HL-60 (cell line): Measurements from ENCODE around the gene ANAPC2.

Experiments used
- DNase-seq, 2 experiments: peaks; one replicate each; pipeline ENCODE4 v3.0.0-alpha.2; 2010 to 2020; ENCODE audit warnings: low read depth in 1 of 2, low spot score in 1 of 2
- H3K27ac ChIP-seq: fragments of 250-450 bp; sonication (Bioruptor Pico); replicated peaks from 2 replicates; pipeline ENCODE4 v1.5.1; 2020; ENCODE audit warnings: mild to moderate bottlenecking, moderate library complexity
- H3K27me3 ChIP-seq: fragments of 250-450 bp; sonication (Bioruptor Pico); 2 replicates; pipeline ENCODE4 v1.5.1; 2021; ENCODE audit warnings: mild to moderate bottlenecking, moderate library complexity; ENCODE audit not compliant: insufficient read depth, poor library complexity, severe bottlenecking
- H3K4me3 ChIP-seq: replicated peaks from 2 replicates; pipeline ENCODE4 v1.5.1; 2011; ENCODE audit warnings: mild to moderate bottlenecking, control low read depth, low read length; ENCODE audit not compliant: insufficient read depth
- CTCF ChIP-seq: IDR thresholded peaks from one replicate; pipeline ENCODE4 v1.5.1; 2011; ENCODE audit warnings: low read length, control low read depth, inconsistent platforms; ENCODE audit not compliant: insufficient read depth
- GABPA ChIP-seq: IDR thresholded peaks from 2 replicates; pipeline ENCODE4 v1.6.1; 2012; ENCODE audit warnings: low read depth
- POLR2AphosphoS5 ChIP-seq: IDR thresholded peaks from 2 replicates; pipeline ENCODE4 v1.6.1; 2012; ENCODE audit warnings: low read depth
- SPI1 ChIP-seq: IDR thresholded peaks from 2 replicates; pipeline ENCODE4 v1.6.1; 2012; ENCODE audit warnings: low read depth, mild to moderate bottlenecking, borderline replicate concordance
- TF ChIP-seq, protein P1 (sequence below): IDR thresholded peaks from 2 replicates; pipeline ENCODE4 v1.6.1; 2012; ENCODE audit warnings: low read depth; ENCODE audit not compliant: insufficient replicate concordance

ANAPC2 gene

DNA sequence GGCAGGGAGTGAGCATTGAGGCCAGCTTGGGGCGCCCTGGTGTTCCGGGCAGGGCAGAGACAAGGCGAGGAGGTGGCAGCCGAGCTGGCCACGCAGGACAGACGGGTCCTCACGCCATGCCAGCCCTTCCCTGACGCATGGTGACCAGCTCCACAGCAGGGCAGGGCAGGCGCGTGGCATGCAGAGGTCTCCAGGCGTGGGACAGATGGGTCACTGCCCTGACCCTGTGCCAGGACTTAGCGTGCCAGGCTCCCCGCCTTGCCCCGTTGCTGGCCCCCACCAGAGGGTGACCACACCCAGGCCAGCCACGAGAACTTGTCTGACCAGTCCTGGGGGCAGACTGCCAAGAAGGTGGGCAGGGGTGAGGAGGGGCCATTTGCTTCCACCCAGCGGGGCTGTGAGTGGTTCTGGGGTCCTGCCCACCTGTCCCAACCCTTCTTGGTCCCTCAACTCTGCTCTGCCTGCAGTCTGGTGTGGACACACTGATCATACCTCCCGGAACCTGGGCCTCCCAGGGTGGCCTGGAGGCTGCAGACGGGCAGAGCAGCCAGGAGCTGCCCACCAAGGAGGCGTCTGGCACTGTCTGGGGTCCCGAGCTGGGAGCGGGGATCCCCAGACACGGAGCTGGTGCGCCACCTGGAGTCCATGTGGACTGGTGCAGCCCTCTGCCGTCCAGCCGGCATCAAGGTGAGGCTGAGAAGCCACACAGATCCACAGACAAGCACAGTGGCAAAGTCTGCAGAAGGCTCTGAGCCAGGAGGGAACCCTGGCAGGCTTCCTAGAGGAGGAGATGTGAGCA is 38.9 kb upstream of the ANAPC2 start, which contains the start of gene RNF224:
Gene RNF224 (plus strand): TSS at position 449 of the 799 bp plus-strand sequence. CDS start 834 bp downstream, outside the sequence.
- Histone ChIP-seq H3K27ac (no peak within 1 kb of the TSS), H3K27me3 (no peaks in the 10 kb centered on the region), H3K4me3 (no peak within 1 kb of the TSS)
- DNase-seq: peak; percentile 60 to 82
- peak; percentile 95 for TF ChIP-seq CTCF
- TF ChIP-seq SPI1: no peak

DNA sequence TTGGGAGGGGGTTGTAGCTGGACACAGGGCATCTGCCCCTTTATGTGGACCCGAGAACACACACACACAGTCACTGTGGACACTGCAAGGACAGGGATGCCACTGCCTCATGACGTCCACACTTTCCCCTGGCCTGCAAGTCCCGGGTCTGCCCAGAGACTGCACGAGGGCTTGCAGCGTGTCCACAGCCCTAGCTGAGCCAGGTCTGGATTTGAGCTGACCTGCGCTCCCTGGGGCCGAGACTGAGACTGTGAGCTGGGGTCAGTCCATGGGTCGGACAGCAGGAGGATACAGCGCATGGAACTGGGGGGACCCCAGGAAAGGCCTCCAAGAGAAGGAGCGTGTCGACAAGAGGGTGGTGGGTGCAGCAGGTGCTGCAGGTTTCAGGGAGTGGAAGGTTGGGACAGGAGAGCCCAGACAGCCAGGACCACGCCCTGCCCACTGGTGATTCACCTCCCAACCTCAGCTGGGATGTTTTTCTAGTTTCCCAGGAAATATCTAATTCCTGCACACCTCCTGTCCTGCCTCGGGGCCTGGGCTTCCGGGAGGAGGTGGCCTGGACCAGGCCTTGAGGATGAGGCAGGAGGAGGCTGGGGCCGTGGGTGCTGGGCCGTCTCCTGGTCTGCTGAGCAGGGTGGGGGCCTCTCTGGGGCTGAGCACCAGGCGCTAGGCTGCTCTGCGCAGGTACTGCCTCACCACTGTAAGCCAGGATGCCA is 38.1 kb upstream of the ANAPC2 start:
- Histone ChIP-seq H3K4me3 (no peak overlapping the region), H3K27ac (no peak overlapping the region), H3K27me3 (no peaks in the 10 kb centered on the region)
- TF ChIP-seq SPI1 (no peak), CTCF (no peak), POLR2AphosphoS5 (no peak), GABPA (no peak)
- TF ChIP-seq, protein P1, sequence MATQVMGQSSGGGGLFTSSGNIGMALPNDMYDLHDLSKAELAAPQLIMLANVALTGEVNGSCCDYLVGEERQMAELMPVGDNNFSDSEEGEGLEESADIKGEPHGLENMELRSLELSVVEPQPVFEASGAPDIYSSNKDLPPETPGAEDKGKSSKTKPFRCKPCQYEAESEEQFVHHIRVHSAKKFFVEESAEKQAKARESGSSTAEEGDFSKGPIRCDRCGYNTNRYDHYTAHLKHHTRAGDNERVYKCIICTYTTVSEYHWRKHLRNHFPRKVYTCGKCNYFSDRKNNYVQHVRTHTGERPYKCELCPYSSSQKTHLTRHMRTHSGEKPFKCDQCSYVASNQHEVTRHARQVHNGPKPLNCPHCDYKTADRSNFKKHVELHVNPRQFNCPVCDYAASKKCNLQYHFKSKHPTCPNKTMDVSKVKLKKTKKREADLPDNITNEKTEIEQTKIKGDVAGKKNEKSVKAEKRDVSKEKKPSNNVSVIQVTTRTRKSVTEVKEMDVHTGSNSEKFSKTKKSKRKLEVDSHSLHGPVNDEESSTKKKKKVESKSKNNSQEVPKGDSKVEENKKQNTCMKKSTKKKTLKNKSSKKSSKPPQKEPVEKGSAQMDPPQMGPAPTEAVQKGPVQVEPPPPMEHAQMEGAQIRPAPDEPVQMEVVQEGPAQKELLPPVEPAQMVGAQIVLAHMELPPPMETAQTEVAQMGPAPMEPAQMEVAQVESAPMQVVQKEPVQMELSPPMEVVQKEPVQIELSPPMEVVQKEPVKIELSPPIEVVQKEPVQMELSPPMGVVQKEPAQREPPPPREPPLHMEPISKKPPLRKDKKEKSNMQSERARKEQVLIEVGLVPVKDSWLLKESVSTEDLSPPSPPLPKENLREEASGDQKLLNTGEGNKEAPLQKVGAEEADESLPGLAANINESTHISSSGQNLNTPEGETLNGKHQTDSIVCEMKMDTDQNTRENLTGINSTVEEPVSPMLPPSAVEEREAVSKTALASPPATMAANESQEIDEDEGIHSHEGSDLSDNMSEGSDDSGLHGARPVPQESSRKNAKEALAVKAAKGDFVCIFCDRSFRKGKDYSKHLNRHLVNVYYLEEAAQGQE: no peak
- DNase-seq: no peak

GRCh38 chr9:137225699-137226331 is 37.5 kb upstream of the ANAPC2 start:
- no peak for TF ChIP-seq GABPA
- no peak for TF ChIP-seq SPI1
- TF ChIP-seq, protein P1: no peak
- TF ChIP-seq CTCF: no peak
- no peak for TF ChIP-seq POLR2AphosphoS5
- Histone ChIP-seq H3K27me3 (no peaks in the 10 kb centered on the region), H3K4me3 (no peak overlapping the region), H3K27ac (no peak overlapping the region)
- DNase-seq: no peak
